NT2/D1 (cell line): ENCODE measurements around the gene SARM1.

Experiments used
- DNase-seq: peaks from one replicate; pipeline ENCODE4 v3.0.0-alpha.2; 2011; ENCODE audit warnings: low read depth, low spot score
- H3K27me3 ChIP-seq: 2 replicates; pipeline ENCODE4 v1.6.0; 2011; ENCODE audit warnings: mild to moderate bottlenecking; ENCODE audit not compliant: insufficient read length, insufficient read depth
- H3K36me3 ChIP-seq: 2 replicates; pipeline ENCODE4 v1.6.1; 2011; ENCODE audit warnings: mild to moderate bottlenecking, low read length, mixed read lengths; ENCODE audit not compliant: insufficient read depth, insufficient read length
- H3K4me1 ChIP-seq: 2 replicates; pipeline ENCODE4 v1.5.1; 2011; ENCODE audit not compliant: insufficient read depth, insufficient read length
- H3K4me3 ChIP-seq: 2 replicates; pipeline ENCODE4 v1.5.1; 2011; ENCODE audit warnings: low read depth; ENCODE audit not compliant: insufficient read length
- H3K9ac ChIP-seq: 2 replicates; pipeline ENCODE4 v1.6.0; 2011; ENCODE audit warnings: low read depth; ENCODE audit not compliant: insufficient read length
- H3K9me3 ChIP-seq: 2 replicates; pipeline ENCODE4 v1.5.1; 2011; ENCODE audit warnings: mild to moderate bottlenecking, low read length; ENCODE audit not compliant: insufficient read depth
- SUZ12 ChIP-seq: IDR thresholded peaks from 2 replicates; pipeline ENCODE4 v1.6.1; 2011; ENCODE audit not compliant: insufficient read length, insufficient read depth; ENCODE audit errors: extremely low read depth
- YY1 ChIP-seq: IDR thresholded peaks from 2 replicates; pipeline ENCODE4 v1.6.1; 2011; ENCODE audit not compliant: insufficient read length, insufficient read depth
- ZNF274 ChIP-seq: IDR thresholded peaks from 2 replicates; pipeline ENCODE4 v1.6.1; 2011; ENCODE audit warnings: mild to moderate bottlenecking, low read depth, low read length

The SARM1 gene

DNA sequence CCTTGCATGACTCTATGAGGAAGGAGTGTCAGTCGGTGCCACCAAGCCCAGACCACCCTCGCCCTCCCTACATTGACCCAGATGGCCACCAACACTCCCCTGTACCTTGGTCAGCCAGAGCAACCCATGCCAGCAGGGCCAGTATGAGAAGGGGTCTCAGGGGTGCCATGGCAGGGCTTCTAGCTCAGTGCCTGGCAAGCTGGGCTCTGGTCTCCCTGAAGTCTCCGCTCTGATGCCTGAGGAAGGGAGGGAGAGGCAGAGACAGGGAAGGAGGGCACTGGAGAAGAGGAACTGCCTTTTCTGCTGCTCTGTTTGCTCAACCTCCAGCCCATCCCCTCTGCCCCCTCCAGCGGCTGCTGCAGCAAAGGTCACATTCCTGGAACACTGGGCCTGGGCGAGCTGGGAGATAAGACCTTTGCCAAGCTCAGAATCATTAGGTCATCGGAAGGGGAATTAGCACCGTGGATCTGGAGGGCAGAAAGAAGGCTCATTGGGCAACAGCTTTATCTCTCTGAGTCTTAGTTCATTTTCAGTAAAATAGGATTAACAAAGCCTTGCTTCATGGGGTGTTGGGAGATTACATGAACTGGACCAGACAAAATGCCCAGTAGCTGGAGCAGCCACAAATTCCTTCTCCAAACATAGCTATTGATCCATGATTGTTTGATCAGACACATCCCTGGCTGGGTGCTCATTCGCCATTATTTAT is 1.3 kb upstream of the SARM1 start, which contains the start of gene VTN:
TSS of gene VTN (minus strand) at position 273 of the 709 bp plus-strand sequence. CDS start at position 169, 104 bp downstream.
- peak within 1 kb of the TSS; percentile 6 for H3K9ac ChIP-seq
- TF ChIP-seq SUZ12 (no peak), ZNF274 (no peak), YY1 (no peak)
- H3K9me3 ChIP-seq: no peaks in the 10 kb centered on the region
- H3K4me3 ChIP-seq: no peak within 1 kb of the TSS
- H3K36me3 ChIP-seq: peaks cover 11% of the 10 kb centered on the region
- peaks cover 22% of the 10 kb centered on the region for H3K27me3 ChIP-seq
- DNase-seq: no peak
- H3K4me1 ChIP-seq: peaks cover 17% of the 10 kb centered on the region

DNA sequence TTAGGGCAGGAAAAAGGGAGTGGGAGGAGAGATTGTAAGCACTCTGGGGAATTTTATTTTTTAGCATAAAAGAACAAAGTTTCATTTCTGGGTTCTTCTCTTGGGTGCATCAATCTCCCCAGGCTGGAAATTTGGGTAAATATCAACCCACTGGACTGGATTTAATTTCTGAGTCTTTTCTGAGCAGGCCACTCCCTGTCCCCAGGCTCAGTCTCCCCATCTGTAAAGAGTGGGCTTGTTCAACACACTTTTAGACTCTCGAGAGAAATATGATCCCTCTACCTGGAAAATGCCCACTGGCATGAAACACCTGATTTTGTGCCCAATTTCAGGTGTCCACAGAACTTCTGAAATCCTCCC is 770 bp upstream of the SARM1 start:
- no peak overlapping the region for H3K9ac ChIP-seq
- no peak for TF ChIP-seq SUZ12
- TF ChIP-seq ZNF274: no peak
- TF ChIP-seq YY1: no peak
- H3K27me3 ChIP-seq: peaks cover 22% of the 10 kb centered on the region
- H3K4me3 ChIP-seq: no peak overlapping the region
- H3K9me3 ChIP-seq: no peaks in the 10 kb centered on the region
- H3K4me1 ChIP-seq: peaks cover 17% of the 10 kb centered on the region
- peaks cover 10% of the 10 kb centered on the region for H3K36me3 ChIP-seq
- DNase-seq: no peak

DNA sequence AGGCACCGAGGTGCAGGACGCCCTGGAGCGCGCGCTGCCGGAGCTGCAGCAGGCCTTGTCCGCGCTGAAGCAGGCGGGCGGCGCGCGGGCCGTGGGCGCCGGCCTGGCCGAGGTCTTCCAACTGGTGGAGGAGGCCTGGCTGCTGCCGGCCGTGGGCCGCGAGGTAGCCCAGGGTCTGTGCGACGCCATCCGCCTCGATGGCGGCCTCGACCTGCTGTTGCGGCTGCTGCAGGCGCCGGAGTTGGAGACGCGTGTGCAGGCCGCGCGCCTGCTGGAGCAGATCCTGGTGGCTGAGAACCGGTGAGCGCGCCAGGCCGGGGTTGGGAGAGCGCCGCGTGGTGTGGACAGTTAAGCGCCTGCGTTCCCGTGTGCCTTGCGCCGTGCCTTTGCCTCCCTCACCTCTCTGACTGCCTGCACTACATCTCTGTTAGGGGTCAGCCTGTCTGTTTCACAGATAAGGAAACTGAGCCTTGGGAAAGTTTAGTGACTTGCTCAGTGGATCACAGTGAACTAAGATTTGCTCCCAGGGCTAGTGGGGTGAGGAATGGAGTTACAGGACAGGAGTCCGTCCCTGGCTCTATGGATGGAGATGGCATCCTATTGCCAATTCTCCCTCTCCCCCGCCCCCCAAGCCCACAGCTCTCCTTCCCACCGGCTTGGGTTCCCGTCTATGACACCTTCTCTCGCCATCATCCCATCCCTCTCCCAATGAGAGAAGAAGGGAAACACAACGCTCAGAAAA is 880 bp downstream of the SARM1 start:
- Histone ChIP-seq H3K36me3 (peaks cover 7% of the 10 kb centered on the region), H3K4me1 (peaks cover 17% of the 10 kb centered on the region), H3K27me3 (peaks cover 22% of the 10 kb centered on the region), H3K9ac (peak overlapping the region; percentile 80), H3K9me3 (no peaks in the 10 kb centered on the region), H3K4me3 (peak overlapping the region; percentile 66)
- TF ChIP-seq YY1 (no peak), ZNF274 (no peak), SUZ12 (peak; percentile 58)
- no peak for DNase-seq

DNA sequence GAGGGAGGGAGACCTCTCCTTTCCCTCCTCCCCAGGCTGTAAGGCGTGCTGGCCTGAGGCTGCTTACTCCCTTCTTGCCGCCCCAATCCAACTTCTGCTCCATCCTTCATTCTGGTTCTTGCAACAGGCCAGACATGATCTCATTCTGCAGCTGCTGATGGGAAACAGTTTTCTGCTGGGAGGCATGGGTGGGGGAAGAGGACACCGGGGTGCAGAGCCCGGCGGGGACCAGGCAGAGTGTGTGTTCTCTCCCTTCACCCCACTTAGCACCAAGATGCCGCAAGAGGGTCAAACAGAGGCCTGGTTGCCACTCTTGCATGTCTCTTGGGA is 1.4 kb downstream of the SARM1 start:
- Histone ChIP-seq H3K4me1 (peaks cover 17% of the 10 kb centered on the region), H3K9me3 (no peaks in the 10 kb centered on the region), H3K27me3 (peaks cover 22% of the 10 kb centered on the region), H3K9ac (peak overlapping the region; percentile 80), H3K36me3 (peaks cover 4% of the 10 kb centered on the region), H3K4me3 (no peak overlapping the region)
- TF ChIP-seq ZNF274 (no peak), SUZ12 (no peak), YY1 (no peak)
- no peak for DNase-seq

- peaks cover 2% of the 10 kb centered on the region for H3K36me3 ChIP-seq
- no peak for DNase-seq
- TF ChIP-seq YY1: no peak
- no peak for TF ChIP-seq ZNF274
- TF ChIP-seq SUZ12: no peak
- H3K27me3 ChIP-seq: peaks cover 9% of the 10 kb centered on the region
- H3K4me3 ChIP-seq: no peak overlapping the region
- H3K9ac ChIP-seq: no peak overlapping the region
- no peaks in the 10 kb centered on the region for H3K9me3 ChIP-seq
- H3K4me1 ChIP-seq: peaks cover 2% of the 10 kb centered on the region
Measured at GRCh38 chr17:28379814-28380801, 8.6 kb downstream of the SARM1 start.

- no peaks in the 10 kb centered on the region for H3K9me3 ChIP-seq
- H3K9ac ChIP-seq: no peak overlapping the region
- DNase-seq: no peak
- TF ChIP-seq YY1 (no peak), SUZ12 (no peak), ZNF274 (no peak)
- H3K4me3 ChIP-seq: no peak overlapping the region
- peaks cover 2% of the 10 kb centered on the region for H3K36me3 ChIP-seq
- H3K4me1 ChIP-seq: peaks cover 2% of the 10 kb centered on the region
- H3K27me3 ChIP-seq: peaks cover 9% of the 10 kb centered on the region
Measured at GRCh38 chr17:28381141-28381825, 9.8 kb downstream of the SARM1 start.
